Measurements from ENCODE around the gene AKR1B15.

DNA sequence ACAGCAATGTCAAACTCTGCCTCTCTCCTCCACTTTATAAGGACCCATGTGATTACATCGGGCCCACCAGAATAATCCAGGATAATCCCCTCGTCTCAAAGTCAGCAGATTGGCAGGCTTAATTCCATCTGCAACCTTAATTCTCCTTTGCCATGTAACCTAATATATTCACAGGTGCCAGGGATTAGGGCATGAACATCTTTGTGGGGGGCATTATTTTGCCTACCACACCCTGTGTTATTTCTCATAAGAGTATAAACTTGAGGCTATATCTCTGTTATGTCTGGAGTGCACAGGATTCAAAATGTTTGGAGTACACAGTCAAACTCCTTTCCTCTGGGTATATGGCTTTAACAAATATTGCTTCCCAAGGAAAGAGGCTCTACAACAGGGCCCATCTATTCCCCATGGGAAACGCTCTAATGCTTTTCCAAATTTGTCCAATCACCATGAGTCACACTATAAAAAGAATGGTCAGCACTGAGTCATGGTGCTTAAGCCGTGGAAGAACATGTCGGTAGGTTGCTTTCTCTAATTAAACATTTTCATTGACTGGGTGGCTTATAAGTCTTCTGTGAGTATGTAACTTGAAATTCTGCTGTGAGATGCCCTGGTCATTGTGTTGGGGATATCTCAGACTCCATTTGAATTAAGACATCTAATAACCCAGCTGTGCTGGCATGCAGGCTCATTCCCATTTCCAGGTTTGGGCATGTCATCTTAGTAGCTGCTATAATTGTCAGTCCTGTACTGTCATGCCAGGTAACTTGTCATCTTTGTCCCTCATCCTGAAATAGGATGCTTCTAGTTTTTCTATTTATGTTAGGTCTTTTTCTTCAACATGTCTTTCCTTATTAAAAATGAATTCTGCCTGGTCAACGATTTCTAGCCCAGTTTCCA lies 33.1 kb upstream of the AKR1B15 start:
- no peak for TF ChIP-seq EZH2 (IDR thresholded peaks at IDR 0.05; ENCODE audit: borderline replicate concordance, low read depth, low read length, poor library complexity, severe bottlenecking)
- TF ChIP-seq, protein P1, sequence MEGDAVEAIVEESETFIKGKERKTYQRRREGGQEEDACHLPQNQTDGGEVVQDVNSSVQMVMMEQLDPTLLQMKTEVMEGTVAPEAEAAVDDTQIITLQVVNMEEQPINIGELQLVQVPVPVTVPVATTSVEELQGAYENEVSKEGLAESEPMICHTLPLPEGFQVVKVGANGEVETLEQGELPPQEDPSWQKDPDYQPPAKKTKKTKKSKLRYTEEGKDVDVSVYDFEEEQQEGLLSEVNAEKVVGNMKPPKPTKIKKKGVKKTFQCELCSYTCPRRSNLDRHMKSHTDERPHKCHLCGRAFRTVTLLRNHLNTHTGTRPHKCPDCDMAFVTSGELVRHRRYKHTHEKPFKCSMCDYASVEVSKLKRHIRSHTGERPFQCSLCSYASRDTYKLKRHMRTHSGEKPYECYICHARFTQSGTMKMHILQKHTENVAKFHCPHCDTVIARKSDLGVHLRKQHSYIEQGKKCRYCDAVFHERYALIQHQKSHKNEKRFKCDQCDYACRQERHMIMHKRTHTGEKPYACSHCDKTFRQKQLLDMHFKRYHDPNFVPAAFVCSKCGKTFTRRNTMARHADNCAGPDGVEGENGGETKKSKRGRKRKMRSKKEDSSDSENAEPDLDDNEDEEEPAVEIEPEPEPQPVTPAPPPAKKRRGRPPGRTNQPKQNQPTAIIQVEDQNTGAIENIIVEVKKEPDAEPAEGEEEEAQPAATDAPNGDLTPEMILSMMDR (conservative IDR thresholded peaks at IDR 0.05; ENCODE audit: low read depth, low read length): no peak

All from A673 (cell line).